ENCODE measurements around the gene RTP5. TPM values are rescaled to one million over a fixed set of nuclear protein-coding genes. Genes with fewer than 3 reads are reported as not detected.

The RTP5 gene
- total RNA-seq, 3 donors from 2014 or later, result not detected

DNA sequence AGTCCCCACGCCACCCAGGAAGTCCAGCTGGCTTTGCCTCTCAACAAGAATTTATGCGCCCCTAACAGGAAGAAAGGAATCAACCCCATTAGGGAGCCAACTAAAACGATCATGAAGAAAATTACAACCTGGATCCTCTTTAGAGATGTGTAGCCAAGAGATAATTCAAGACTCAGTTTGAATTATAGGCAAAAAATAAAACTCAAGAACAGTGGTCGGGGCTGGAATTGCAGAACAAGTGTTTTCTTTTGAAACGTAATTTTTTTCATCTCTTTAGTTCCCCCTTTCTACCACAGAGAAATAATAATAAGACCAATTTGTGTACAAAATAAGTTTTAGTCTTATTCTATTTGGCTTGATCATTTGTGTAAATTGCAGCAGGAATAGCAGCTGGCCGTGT lies 33.2 kb upstream of the RTP5 start:
- ATAC-seq (no peak), DNase-seq (no peak)
- H3K4me3 ChIP-seq, result no peak overlapping the region
- no peaks in the 10 kb centered on the region for H3K36me3 ChIP-seq (ENCODE audit: low read depth)
- intact Hi-C loops (cut with DNase I, micrococcal nuclease), result no loop called here
- no peak for TF ChIP-seq CTCF (IDR thresholded peaks at IDR 0.05)
- no peaks in the 10 kb centered on the region for H3K9me3 ChIP-seq
- H3K4me1 ChIP-seq (ENCODE audit: low read depth), result no peaks in the 10 kb centered on the region

DNA sequence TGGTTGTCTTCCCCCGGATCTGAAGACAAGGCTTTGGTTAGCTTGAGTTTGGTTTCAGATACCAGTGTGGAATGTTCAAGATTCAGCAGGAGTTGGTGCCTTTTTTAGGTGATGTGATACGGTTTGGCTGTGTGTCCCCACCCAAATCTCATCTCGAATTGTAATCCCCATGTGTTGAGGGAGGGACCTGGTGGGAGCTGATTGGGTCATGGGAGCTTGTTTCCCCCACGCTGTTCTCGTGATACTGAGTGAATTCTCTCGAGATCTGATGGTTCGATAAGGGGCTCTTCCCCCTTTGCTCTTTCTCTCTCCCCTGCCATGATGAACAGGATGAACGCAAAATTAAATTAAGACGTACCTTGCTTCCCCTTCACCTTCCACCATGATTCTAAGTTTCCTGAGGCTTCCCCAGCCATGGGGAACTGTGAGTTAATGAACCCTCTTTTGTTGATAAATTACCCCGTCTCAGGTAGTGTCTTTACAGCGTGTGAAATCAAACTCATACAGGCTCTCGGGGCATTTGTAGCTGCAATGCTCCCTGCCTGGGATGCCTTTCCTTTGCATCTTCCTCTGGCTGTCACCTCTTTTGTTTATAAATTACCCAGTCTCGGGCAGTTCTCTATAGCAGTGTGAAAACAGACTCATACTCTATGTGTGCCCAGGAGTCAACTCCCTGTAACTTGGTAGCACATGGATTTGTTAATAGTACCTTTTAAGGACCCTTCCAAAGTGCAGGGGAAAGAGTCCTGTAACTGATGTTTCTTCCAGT lies 32.1 kb upstream of the RTP5 start:
- ATAC-seq, result no peak
- DNase-seq, result no peak
- no peak overlapping the region for H3K4me3 ChIP-seq
- TF ChIP-seq CTCF (IDR thresholded peaks at IDR 0.05), result no peak
- H3K36me3 ChIP-seq (ENCODE audit: low read depth), result no peaks in the 10 kb centered on the region
- no peaks in the 10 kb centered on the region for H3K4me1 ChIP-seq (ENCODE audit: low read depth)
- no peaks in the 10 kb centered on the region for H3K9me3 ChIP-seq
- intact Hi-C loops (cut with DNase I, micrococcal nuclease), result no loop called here

- DNase-seq (peak in 1 of 3 donors; percentile 22), ATAC-seq (no peak)
- intact Hi-C loops (cut with DNase I, micrococcal nuclease), result no loop called here
- no peak overlapping the region for H3K4me3 ChIP-seq
- peaks cover 6% of the 10 kb centered on the region for H3K4me1 ChIP-seq (ENCODE audit: low read depth)
- no peaks in the 10 kb centered on the region for H3K36me3 ChIP-seq (ENCODE audit: low read depth)
- no peaks in the 10 kb centered on the region for H3K9me3 ChIP-seq
- no peak for TF ChIP-seq CTCF (IDR thresholded peaks at IDR 0.05)
Measured at GRCh38 chr2:241841181-241842066, 28.1 kb upstream of the RTP5 start.

- H3K4me3 ChIP-seq, result no peak overlapping the region
- H3K4me1 ChIP-seq (ENCODE audit: low read depth), result peaks cover 6% of the 10 kb centered on the region
- ATAC-seq, result no peak
- no peaks in the 10 kb centered on the region for H3K36me3 ChIP-seq (ENCODE audit: low read depth)
- no peak for TF ChIP-seq CTCF (IDR thresholded peaks at IDR 0.05)
- intact Hi-C loops (cut with DNase I, micrococcal nuclease), result no loop called here
- DNase-seq, result no peak
- no peaks in the 10 kb centered on the region for H3K9me3 ChIP-seq
Measured at GRCh38 chr2:241842067-241842415, 27.5 kb upstream of the RTP5 start.

DNA sequence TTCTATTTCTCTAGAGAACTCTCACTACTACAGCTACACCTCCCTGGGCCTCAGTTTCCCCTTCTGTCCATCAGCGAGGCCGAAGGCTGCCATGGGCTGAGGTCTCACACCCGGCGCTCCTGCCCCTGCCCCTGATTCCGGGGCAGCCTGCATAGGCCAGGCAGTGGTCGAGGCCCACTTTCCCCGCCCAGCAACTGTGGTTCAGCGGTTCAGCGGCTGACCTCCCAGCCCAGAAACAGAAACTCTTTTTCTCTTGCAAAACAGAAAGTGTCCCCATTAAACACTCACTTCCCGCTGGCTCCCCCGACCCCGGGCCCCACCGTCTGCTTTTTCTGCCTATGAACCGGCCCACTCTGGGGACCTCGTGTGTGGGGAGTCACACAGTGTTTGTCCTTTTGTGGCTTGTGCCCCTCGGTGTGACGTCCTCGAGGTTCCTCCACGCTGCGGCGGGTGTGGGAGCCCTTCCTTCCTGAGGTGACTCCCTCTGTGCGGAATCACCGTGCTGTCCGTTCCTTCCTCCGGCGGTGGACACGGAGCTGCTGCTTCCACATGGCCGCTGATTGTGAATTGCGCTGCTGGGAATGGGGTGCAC lies 26.8 kb upstream of the RTP5 start:
- Histone ChIP-seq H3K4me1 (ENCODE audit: low read depth) (peaks cover 6% of the 10 kb centered on the region), H3K36me3 (ENCODE audit: low read depth) (no peaks in the 10 kb centered on the region), H3K9me3 (no peaks in the 10 kb centered on the region), H3K4me3 (no peak overlapping the region)
- intact Hi-C loops (cut with DNase I, micrococcal nuclease), result no loop called here
- peak; percentile 37 to 74 (median 58) for DNase-seq
- ATAC-seq, result peak; percentile 32
- no peak for TF ChIP-seq CTCF (IDR thresholded peaks at IDR 0.05)

All from mucosa of descending colon (tissue), 3 donors.